Activated naive CD8-positive, alpha-beta T cell treated with anti-CD3 and anti-CD28 coated beads, Interleukin-2, amount 50 U/mL, for 16 hours (primary cell): ENCODE data around the gene GRM7.

Source experiments
- DNase-seq: peaks from one replicate; pipeline ENCODE4 v3.0.0-alpha.2; 2020; ENCODE audit warnings: low read depth, low spot score

The GRM7 gene

DNA sequence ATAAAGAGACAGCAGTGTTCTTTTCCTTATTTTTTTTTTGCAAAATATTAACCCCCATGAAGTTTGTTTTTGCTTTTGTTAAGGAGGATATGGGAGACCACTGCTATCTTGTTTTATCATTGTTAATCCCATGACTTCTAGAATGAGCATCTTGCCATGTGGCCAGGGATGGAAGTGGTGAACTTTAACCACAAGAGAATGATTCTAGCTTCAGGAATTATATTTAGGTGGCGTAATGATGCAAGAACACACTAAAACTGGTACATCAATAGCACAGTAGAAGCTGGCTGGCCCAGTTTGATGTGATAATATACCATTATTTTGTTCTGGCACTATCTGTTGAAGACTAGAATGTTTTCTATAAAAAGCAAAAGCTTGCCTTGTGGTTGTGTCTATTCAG, 720.9 kb downstream of the GRM7 start:
- no peak for DNase-seq

DNA sequence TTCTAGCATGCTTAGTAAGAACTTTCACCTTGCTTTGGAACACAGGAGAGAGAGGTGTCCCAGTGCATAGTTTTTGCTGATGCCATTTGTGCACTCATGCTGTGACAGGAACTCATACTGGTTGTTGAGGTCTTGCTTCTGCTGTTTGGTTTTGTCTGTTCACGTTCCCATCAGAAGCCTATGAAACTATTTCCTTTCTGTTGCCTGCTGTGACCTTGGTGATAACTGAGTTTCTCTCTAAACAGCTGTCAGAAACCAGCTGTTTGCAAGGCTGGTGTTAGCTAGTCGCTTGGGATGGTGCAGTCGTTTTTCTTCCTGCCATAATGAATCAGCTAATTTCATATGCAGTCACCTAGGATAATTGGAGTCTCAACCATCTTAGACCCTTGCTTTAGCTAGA, 724.1 kb downstream of the GRM7 start:
- DNase-seq = no peak

DNA sequence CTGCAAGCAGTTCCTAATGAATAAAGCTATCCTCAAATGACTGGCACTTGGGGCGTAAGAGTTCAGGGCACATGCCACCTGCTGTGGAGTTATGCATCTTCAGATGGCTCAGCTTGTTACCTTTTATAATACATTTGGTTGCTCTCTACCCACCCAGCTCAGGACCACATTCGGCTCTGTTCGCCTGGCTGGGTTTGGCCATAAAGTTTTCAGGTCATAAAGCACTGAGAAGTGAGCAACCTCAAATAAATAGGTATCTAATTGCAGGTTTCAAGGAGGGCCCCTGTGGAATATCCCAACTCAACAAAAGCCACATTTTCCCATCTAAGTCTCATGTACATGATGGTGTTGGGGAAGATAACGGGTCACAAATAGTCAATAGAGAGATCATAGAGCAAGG, 727.3 kb downstream of the GRM7 start:
- DNase-seq = no peak

DNA sequence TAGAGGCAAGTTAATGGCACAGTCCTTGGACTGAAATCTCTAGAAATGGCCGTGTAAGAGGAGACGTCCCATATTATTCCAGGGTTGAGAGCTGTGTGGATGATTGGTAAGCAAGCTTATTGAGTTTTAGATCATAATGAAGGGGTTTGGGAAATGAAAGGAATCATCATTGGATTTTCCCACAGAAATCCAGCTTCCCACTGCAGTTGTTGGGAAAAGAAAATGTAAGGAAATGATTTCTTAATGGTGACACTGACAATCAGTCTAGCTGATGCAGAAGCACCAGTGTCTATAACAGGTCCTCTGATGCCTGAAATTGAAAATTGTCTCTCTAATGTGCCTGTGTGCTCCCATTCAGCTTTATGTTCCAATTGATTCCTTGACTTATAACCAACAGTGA, 728.6 kb downstream of the GRM7 start:
- no peak for DNase-seq

DNA sequence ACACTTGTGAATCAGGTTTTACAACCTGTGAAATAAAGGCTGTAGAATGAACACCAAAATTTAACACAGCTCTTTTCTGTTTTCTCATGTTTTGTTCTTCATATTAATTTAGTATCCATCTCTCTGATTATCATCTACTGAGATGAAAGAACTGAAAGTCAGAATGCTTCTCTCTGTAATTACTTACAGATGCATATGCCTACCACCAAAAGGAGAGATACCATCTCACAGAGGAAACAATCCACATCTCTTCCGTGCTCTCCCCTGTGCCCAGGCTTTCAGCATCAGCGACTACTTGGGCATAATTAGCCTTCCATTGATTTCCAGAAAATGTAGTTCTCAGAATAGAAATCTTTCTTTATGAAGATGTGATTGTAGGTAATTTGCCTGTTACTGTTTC, 741.4 kb downstream of the GRM7 start:
- no peak for DNase-seq

DNA sequence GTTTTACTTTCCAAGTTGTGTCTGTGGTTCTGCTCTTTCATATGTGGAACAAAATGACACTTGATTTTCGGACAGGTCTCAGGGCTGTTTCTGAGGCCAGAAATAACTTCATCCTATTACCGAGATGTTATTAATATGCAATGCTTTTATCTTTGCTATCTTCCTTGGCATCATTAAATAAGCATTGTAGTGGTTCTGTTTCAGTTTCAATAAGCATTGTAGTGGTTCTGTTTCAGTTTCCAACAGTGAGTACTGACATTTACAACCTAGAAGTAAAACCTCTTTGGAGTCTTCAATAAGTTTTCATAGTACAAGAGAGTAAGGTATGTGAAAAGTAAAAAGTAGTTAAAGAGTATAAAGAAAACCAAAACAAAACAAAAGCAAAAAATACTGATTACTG, 746.2 kb downstream of the GRM7 start:
- DNase-seq = no peak

DNA sequence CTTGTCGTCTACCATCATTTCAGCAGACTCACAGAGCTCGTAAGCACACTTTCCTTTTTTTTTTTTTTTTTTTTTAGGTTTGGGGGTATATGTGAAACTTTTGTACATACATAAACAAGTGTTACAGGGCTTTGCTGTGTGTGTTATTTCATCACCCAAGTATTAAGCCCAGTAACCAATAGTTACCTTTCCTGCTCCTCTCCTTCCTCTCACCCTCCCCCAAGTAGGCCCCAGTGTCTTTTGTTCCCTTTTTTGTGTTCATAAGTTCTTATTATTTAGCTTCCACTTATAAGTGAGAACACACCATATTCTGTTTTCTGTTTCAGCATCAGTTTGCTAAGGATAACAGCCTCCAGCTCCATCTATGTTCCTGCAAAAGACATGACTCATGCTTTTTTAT, 746.8 kb downstream of the GRM7 start:
- no peak for DNase-seq

DNA sequence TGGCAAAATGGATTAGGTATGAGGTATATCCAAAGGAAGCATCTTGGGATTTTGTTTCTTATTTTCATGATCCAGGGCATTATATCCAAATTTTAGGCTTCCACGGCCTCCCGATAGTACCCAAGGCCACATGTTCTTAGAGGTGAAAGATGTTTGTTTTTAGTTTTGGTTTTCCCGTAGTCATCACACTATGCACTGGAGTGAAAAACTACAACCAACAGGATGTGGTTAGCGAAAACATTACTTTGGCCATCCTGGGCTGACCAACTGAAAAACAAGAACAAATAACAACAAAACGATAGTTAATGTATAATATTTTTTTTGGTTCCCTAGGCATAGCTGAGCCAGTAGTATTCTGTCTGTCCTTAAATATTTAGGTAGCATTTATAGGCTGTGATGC, 749.7 kb downstream of the GRM7 start:
- no peak for DNase-seq

DNA sequence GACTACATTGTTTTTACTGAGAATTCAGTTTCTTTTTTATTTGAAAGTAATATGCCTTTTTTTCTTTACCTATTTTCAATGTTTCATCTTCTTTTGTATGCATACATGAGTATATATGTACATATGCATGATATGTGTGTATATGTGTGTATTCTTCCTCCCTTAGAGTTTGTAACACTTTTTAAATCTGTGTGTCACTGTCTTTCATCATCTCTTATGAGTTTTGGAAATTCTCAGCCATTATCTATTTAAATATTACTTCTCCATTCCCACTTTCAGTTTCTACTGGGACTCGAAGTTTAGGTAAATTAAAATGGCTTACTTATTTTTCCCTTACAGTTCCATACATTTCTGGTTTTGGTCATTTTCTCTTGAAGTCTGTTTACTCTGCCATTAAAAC, 754.1 kb downstream of the GRM7 start:
- DNase-seq = no peak

DNA sequence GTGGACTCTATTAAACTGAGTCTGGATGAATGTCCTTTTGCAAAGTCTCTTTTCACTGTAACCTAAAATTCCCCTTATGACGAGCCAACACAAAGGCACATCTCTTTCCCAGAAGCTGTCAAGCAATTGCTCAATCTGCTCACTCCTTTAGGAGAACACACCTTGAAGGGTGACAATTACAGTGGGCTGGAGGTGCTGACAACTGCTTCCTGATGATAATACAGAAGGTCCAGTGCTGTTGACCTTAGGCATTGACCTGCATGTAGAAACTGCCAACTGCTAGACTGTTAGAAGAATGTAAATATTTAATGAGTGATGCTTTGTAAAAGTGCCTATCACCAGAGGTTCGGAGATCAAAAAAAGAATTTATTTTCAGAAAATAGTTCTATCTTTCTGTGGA, 757.7 kb downstream of the GRM7 start:
- no peak for DNase-seq

DNA sequence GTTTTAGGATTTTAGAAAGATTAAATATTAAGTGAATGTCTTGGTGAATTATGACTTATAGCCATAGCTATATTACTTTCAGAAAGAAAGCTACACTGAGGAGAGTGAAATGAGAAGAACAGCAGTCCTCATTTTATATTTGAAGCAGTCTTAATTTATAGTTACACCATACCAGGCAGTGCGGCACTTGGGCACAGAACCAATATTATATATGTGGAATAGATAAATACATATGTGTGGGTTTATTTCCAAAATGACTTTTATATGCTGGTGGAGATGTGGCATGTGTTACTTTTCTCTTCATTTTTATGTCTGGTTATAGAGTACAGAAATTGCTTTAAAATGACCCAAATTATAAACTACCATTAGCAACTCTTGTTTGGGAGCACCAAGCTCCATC, 759.5 kb downstream of the GRM7 start:
- DNase-seq = no peak

DNA sequence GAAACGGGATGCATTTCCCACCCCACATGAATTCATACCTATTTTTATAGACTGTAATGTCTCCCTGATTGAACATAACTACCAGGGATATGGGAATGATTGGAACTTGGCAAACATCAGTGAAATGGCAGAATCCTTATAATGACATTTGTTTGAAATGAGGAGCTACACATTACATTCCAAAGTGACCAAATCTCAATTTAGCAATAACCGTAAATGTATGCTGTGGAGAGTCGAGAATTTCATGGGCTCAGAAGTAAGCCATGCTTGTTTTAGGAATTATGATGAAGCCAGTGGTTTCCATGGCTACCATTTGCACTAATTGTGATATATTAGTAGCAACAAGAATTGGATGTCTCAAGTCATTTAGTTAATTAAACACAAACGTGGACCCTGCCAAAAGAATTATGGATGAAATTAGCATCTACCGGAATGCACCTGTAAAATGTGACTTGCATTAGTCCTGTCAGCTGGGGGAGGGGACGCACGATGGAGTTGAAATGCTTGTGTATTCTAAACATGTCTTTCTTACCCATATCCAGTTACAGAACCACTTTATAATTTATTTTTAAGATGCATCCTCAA, 760.2 kb downstream of the GRM7 start:
- no peak for DNase-seq

DNA sequence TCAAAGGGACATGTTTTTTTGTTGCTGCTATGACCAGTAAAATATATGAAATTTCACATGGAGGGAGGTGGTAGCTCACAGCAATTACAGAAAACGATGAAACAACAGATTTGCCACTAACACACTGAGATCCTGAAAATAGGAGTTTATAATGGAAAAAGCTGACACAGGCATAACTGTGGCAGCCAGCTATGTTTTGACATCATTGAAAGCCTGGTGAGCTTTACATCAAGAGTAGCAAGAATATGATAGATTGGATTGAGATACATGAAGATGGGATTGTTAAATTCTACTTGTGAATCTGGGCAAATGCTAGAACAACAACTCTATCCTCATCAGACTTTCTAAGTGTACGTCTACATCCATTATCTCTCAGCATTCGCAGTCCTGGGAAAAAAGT, 760.7 kb downstream of the GRM7 start:
- no peak for DNase-seq

DNA sequence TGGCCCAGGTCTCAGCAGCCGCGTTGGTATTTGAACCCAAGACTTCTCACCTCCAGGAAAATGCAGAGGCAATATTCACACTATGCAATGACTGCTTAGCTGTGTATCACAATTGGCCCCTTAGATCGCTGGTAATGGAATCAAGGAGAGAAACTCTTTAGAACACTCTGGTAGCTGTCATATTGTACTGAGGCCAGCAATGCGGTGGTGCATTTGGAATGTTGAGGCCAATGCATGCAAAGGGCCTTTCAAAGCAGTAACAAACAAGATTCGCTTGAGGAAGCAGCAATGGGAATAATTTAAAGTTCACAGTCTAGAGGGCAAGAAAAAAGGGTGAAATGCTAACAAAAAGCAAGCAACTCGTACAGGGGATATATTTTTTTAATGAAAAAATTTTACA, 764.1 kb downstream of the GRM7 start:
- no peak for DNase-seq

DNA sequence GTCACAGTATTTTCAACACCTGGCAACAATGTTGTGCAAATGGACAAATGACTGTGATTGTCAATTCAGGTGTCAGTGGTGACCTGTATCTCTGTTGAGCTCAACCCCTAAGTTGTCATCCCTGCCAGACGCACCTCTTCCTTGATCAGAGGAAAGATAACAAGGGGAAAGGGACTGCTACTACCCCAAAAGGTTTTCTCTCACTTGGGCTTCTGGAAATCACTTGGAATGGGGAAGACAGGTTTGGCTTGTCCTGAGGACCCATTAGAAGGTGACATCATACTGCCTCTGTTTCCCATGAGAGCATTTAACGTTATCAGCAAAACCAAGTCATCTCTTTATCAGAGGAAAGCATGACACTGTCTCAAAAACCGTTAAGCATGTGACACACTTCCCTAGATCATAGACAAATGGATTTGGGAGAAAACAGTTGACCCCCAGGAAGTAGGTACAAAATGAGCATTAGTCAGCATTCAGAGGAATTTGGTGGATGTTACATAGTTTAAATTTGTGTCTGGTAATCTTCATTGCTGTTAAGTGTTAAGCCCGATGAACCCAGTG, 769.5 kb downstream of the GRM7 start:
- DNase-seq = no peak

DNA sequence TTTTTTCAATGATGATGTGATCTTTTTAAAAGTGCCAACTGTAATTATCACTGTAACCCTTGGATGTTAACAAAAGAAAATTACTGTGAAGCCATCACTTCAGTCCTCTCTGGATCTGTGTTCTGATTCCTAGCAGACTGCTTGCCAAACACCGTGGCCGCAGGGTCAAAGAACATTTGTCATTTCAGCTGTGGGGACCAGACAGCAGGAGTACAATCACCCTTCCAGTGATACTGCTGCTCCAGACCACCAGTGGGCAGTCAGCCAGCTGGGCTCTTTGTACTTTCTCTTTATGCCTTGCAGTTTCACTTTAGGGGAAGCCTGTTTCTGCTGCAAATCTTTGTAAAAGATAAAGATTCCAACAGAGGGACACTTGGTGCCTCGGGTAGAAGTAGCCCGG, 770.0 kb downstream of the GRM7 start:
- no peak for DNase-seq

DNA sequence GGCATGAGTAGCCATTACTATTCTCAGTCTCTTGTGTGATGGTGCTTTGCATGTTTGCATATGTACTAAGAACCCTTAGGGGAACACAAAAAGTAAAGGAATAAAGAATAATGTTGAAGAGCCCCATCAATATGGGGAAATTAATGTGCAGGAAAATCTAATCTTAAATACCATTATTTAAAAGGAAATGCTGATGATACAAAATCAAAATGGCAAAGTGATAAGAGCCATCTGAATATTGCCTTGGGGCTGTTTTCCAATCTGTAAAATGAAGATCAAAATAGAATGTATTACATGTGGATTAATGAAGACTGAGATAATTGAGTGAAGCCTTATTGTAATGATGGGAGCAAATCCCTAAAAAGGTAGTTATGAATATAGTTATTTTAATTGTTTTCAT, 771.4 kb downstream of the GRM7 start:
- DNase-seq = no peak

DNA sequence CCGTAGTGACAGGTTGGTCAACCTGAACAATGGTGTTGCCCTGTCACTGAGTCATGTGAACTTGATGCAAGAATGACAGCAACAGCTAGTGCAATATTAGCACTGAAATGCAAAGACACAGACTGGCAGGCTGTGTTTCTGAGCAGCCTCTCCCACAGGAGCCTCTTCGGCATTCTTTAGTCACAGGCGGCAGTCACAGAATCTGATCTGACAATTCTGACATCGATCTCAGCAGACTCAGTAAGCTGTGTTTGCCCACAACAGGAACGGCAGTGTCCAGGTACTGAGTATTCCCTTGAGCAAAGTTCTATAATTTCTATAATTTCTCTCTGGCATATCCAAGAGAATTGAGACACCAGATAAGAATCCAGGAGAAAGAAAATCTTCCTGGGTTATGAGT, 776.8 kb downstream of the GRM7 start:
- DNase-seq = no peak

DNA sequence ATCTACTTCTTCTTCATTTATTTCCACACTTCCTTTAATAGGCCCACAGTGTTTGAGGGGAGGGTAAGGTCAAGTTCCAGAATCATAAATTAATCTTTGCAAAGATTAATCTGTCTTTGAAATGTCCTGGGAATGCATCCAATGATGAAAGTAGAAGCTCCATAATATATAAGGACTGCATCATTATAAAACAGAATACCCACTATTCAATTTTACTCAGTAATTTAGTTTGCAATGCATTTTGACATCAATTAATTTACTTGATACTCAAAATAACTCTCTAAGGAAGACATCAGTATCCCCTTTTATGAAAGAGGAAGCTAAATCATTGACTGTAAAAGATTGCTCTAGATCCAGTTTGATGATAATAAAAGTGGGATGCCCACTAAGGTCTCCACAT, 777.2 kb downstream of the GRM7 start:
- no peak for DNase-seq

DNA sequence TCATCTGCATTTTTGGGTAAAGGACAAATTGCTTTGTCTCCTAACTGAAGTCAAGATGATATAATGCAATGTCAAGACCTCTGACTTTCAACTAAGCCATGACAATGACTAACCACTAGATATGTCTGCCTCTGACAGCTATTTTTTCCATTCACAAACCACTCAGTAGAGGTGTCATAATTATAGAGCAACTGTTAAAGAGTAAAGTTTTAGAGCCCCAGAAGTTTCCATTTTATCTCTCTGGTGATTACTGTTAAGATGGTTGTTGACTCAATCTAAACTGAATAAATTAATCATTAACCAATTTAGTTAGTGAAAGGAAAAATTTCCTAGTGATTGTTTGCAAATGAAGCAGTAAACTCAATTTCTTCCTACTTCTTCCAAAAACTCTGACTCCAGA, 779.9 kb downstream of the GRM7 start:
- no peak for DNase-seq

DNA sequence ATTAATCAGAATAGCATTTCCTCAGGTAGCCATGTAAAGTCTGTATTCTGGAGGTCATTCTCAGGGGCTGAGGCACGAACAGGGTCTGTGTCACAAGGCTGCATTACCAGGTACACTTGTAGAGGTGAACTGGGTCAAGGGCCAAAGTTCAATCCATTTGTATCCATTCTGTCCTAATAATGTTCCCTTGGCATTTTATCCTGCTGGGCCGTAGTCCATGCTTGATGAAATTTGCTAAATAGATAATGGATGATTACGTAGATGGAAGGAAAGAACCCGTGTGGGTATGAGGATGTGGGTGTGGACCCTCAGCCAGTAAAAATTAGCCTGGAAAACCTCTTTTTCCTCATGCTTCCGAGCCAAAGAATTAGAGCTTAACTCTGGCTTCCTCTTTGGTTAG, 785.9 kb downstream of the GRM7 start:
- no peak for DNase-seq

DNA sequence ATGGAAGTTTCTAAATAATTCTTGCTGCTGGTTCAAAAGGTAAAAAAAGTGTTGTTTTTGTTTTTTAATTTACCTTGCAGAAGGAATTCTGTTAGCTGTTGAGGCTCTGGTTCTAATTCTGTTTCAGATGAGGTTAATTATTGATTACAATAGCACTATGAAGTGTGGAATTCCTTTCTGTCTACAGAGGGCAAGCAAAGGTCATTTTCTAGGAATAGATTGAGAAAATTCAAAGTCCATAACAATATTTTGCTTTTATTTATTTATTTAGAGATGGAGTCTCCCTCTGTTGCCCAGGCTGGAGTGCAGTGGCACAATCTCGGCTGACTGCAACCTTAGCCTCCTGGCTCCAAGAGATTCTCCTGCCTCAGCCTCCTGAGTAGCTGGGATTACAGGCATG, 789.6 kb downstream of the GRM7 start:
- DNase-seq = no peak

DNA sequence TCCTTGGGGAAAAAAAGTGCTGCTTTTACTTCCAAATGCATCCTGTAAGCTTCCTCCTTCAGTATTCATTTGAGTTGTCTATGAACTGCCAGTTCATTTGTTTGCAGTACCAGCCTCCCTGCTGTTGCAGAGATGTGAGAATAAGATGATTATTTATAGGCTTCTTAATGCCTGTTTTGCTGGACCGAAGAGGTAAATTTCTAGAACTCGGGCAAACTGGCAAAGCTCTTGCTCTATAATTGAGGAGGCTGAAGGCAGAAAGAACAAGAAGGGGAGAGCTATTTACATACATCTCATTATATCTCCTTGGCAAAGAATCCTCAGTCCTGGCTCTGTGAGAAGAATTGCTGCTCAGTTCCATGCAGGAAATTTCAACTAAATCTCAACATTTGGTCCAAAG, 790.4 kb downstream of the GRM7 start:
- DNase-seq = no peak
